ENCODE data around the gene PAQR9.

Gene PAQR9

DNA sequence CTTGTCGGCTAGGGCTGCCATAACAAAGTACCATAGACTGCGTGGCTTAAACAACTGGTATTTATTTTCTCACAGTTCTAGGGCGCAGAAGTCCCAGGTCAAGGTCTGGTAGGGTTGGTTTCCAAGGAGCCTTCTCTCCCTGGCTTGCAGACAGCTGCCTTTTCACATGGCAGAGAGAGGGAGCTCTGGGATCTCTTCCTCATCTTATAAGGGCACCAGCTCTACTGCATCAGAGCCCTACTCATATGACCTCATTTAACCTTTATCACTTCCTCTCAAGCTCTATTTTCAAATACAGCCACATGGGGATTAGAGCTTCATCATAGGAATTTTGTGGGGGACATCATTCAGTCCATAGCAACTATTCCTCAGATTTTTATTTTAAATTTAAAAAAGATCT lies 17.6 kb upstream of the PAQR9 start:
- DNase-seq = no peak

DNA sequence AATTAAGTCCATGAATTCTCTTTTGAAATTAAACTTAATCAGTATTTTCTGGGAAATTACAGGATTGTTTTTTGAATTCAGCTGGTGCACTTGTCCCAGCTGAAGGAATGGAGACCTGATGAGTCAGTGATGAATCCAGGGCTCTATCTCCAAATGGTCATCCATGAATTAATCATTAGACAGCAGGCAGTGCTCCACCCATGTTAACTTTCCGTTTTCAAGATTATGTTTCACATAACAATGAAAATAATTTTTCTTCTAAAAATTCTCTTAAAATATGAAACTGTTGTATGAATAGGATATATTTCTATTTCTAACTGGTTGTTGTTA lies 13.9 kb upstream of the PAQR9 start:
- no peak for DNase-seq

DNA sequence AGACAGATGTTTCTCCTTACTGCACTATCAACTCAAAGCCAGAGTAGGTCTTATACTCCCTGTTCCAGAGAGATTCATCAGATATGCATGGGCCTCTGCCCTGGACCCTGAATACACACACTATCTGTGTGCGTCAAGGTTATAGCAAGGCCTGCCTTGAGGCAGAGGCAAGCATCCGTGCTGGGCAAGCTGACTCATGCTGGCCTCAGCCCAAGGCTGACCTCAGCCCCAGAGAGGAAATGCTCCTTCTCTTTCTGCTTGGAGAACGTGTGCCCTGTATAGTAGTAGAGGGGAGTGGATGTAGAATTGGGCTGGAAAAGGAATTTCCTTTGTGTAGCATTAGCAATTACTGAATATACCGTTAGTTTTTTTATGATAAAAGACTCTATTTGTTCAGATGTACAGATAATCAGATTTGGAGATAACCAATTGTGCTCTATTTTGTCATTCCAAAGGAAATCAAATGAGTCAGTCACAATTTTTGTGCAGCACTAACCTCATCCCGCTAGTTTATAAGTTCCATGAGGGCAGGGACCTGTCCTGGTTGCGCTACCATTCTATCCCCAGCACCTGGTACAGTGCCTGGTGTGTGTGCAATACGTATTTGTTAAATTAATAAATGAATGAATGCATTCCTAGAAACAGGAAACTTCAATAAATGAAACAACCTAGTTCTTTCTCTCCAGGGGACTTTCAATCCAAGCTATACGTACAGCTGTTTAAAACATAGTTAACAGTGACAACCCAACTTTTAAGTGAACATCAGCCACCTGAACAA lies 13.3 kb upstream of the PAQR9 start:
- DNase-seq = no peak

DNA sequence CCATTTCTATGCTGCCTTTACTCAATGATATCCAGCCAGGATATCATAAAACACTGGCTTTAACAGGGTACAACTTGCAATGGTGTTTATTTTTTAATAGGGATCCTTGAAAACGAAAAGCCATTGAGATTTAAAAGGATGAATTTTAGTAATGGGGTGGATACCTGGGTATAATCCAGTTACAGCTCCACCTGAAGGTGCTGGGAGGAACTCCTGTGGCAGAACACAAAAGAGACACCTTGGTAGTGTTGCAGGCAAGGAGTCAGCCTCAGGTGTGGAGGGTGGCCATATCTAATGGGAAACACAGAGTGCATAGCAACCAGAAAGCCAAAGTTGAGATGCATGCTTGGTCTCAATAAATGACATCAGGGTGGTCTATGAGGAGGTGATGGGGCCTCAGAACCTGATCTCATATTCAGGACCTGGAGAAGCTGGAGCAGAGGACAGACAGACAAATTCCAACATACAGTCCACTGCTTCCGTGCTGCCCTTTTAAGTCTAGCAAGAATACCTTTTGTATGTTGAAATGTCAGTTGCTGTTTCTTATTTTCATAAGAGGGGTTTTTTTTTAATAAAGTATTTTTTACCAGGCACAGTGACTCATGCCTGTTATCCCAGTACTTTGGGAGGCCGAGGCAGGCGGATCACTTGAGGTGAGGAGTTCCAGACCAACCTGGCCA lies 12.0 kb upstream of the PAQR9 start:
- DNase-seq = no peak

DNA sequence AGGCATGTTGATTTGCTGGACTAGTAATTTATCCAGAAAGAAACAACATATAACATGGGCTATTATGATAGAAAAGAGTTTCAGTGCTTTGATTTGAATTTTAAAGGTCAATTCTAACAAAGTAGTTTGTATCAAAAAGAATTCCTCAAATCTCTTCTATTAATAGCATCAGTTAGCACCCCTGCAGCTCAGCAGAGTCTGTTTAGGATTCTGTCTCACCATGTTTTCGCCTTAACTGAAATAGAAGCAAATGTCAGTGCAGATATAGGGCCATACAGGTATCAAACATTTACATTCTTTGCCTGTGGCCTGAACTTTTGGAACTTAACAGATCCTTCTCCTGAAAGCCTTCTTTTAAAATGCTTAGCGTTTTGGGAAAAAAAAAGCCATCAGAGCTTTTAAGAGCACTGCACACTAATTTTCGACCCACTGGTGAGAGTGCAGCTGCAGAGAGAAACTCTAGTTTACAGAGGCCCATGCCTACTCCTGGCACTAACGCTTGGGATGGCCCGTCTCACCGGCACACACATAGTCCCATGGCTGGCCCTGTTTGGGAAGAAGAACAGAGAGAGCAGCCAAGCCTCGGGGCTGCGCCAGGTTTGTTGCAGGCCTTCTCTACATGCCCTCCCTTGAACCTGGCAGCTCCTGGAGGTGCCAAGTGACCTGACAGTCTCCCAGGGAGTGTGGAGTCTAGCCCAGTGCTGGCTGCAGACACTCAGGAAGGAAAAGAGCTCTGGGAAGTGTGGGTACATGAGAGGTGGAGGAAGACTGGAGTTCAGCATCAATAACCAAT lies 9.9 kb upstream of the PAQR9 start:
- DNase-seq = no peak

DNA sequence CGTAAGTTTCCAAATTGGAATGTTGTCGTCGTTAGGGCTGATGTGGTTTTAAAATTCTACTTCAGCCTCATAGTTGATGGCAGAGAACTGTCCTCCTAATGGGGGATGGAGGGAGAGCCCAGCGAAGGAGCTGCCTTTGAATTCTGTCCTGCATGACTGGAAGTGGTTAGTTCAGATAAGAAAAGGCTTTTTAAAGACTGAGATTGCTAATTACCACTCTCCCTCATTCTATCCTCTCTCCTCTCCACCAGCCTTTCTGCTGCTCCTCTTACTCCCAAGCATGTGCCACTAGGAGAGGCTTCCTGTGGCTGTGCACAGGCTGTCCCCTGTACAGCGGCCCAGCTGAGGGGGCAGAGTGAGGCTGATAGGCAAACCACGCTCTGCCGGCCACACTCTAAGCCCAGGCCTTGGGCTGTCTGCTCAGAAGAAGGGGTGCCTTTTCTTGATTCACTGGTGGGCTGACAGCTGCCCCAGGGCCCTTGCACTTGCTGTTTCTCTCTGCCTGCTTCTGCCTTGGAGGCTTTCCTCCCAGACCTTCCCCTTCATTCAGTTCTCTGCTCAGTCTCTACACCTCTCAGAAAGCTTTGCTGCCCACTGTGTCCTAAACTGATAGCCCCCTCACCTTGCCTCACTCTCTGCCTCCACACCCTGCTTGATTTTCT lies 8.7 kb upstream of the PAQR9 start:
- no peak for DNase-seq

DNA sequence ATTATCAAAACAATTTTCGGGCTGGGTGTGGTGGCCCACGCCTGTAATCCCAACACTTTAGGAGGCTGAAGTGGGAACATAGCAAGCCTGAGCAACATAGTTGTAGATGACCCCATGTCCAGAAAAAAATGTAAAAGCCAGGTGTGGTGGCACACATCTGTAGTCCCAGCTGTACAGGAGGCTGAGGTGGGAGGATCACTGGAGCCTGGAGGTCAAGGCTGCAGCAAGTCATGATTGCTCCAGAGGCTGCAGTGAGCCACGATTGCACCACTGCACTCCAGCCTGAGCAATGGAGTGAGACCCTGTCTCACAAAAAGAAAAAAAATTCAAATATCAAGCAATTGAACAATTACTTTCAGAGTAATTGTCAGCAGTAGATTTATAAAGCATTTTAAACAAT lies 8.0 kb upstream of the PAQR9 start:
- no peak for DNase-seq

DNA sequence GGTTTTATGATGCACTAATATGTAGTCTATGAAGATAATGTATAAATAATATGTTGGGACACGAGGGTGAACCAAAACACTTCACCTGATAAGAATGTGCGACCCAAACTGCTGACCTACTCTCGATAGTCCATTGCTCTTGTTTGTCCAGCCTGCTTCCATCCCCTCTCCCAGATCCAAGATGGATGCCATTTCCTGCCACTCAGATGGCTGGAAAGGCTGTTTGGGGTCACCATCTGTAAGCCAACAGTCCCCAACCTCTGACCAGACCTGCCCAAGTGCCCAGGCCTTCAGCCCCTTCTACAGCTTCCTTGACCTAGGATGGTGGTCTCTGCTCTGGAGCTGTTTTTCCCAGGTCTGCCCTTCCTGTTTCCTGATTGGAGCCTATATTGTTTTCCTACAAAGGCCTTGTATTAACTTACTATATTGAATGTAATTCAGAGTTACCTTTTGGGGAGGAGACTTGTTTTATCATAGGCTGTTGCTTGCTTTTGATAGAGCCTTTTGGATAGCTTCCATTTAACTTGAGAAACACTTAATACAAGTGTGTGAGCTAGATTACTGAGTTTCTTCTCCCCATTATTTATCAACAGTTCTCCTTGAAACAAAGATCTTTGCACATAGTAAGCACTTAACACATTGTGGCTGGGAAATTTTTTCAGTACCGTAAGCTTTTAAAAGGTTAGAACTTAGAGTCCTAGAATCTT lies 5.0 kb upstream of the PAQR9 start:
- DNase-seq = no peak

DNA sequence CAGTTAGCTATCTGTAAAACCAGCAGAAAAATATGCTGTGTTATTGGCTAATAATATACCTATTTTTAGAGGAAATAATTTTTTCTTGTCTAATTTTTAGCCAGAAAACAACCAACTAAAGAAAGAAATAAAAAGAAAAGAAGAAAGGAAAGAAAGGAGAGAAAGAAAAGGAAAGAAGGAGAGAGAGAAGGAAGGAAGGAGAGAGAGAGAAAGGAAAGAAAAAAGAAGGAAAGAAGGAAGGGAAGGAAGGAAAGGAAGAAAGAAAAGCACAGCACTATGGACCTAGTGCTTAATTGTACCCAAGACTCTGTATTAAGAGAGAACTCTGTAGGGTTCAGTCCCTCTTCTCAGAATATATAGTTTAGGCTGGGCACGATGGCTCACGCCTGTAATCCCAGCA lies 3.3 kb upstream of the PAQR9 start:
- no peak for DNase-seq

DNA sequence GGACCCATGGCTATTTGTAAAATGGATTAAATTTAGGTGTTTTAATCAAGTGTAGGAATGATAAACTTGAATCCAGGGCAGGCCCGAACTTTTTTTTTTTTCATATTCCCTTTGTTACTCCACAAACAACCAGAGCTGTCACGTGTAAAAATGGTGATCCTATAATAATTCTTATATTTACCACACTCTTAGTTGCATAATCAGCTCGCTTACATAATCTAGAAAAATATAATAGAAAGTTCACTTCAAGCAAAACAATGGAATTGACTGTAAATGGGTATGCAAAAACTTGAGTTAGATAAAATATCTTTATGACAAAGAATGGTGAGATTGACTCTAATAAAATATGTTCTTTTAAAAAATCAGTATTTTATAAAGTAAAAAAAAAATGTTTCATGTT lies 2.1 kb upstream of the PAQR9 start:
- no peak for DNase-seq

DNA sequence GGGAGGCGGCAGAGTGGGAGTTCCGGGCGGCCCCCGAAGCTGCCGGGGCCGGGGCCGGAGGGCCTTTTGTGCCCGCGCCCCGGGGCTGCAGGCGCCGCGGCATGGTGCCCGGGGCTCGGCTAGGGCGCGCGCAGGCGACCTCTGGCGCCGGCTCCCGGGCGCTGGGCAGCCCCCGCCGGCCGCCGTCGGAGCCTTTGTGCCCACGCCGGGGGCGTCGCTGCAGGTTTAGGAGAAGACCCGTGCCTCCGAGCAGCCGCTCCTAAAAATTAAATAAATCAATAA lies 299 bp downstream of the PAQR9 start:
- no peak for DNase-seq

DNA sequence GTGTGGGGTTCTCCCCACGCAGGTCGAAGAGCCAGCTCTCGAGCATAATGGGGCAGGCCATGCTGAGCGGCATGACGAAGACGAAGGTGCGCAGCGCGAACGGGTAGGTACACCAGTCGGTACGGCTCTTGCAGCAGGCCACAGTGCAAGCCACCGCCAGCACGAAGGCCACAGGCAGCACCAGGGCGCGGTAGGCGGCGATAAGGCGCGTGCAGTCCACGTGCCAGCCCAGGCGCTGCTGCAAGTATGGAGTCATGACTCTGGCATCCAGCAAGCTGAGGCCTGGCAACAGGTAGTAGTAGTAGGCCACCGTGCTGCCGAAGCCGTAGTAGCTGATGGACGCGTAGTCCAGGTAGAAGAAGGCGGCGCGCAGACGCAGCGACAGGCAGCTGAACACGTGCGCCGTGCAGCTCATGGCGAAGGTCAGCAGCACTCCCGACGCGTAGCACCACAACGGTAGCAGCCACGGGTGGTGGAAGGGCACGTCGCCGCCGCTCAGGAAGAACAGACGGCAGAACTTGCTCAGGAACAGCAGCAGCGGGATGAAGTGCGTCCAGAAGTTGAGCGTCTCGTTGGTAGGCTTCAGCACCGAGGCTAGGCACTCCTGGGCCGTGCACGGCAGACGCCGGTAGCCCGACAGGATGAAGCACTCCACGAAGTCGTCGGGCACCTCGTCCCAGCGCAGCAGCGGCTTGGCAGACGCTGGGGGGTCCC lies 797 bp downstream of the PAQR9 start:
- DNase-seq = no peak

DNA sequence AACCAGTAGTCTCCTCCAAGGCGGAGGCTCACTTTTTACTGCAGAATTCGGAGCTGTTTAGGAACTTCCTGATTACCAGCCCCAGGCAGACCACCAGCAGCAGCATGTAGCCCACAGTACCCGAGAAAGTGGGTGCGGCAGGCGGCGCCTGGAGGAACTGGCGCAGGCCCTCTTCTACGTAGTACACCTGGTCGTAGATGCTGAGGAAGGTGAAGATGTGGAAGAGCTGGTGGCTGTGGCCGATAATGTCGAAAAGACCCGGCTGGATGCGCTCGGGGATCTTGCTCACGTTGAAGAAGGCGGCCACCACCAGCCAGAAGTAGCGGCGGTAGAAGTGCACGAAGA lies 1.3 kb downstream of the PAQR9 start:
- no peak for DNase-seq

DNA sequence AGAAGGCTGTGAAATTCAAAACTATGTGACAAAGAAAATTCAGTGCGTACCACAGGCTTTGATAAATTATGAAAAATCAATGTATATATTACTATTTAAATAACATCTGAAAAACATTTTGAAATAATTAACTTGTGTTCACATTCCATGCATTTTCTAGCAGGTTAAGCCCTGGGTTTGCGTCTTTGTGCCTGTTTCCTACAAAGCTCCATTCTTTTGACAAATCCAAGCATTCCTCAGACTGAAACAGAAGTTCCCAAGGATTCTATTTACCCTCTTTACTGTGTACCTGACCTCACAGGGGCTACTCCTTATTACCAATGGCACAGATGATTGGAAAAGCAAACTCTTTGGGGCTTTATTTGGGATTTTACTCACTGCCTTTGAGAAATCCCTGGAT lies 1.9 kb downstream of the PAQR9 start:
- DNase-seq = no peak

DNA sequence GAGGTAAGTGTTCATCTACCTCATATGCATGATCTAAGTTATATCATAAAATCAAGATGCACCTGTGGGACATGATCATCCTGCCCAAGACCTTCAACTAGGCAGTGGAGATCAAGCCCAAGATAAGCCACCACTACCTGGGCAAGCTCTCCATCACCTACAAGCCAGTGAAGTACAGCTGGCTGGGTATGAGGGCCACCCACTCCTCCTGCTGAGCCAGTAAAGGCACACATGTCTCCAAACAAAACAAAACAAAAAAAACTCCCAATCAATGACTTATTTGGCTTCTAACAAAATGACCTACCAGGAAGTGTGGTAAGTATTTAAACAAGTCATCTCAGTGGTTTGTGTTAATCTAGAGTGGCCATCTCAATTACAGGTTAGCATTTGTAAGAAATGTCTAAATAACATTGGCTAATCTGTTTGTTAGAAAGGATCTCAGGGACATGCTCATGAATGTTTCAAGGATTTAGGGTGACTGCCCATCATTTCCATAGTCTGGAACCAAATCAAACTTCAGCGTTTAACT lies 3.1 kb downstream of the PAQR9 start:
- no peak for DNase-seq

DNA sequence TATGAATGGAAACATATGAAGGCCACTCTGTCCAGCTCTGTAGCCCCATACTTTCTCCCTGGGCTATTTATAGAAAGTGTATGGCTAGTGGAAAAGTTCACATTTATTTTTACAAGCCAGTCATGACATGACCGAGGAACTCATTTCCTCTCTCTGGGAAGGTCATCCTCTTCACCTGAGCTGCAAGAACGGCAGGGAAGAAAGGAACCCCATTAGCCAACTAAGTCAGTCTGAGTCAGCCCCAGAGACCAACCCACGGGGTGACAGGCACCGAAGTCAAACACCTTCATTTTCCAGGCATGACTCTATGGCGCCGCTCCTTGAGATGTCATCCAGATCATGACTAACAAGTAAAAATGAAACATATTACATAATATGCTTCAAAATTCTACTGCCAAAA lies 4.8 kb downstream of the PAQR9 start:
- DNase-seq = peak; percentile 69

DNA sequence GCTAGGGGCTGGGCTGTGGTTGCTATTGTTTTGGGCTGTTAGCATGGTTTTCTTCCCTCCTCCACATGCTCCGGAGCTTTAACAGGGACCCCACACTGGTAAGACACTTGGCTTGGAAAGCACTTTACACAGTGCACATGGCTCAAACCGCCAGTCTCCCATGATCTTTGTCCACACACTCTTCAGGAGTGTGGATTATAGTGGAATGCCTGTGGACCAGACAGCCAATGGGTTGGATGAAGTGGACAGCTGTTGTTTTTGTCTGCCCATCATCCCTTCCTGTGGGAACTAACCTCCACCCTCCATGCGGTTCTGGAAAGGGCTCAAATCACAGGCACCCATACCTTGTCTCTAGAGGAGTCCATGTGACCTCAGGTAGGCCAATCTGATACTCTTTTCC lies 10.0 kb downstream of the PAQR9 start:
- DNase-seq = no peak

DNA sequence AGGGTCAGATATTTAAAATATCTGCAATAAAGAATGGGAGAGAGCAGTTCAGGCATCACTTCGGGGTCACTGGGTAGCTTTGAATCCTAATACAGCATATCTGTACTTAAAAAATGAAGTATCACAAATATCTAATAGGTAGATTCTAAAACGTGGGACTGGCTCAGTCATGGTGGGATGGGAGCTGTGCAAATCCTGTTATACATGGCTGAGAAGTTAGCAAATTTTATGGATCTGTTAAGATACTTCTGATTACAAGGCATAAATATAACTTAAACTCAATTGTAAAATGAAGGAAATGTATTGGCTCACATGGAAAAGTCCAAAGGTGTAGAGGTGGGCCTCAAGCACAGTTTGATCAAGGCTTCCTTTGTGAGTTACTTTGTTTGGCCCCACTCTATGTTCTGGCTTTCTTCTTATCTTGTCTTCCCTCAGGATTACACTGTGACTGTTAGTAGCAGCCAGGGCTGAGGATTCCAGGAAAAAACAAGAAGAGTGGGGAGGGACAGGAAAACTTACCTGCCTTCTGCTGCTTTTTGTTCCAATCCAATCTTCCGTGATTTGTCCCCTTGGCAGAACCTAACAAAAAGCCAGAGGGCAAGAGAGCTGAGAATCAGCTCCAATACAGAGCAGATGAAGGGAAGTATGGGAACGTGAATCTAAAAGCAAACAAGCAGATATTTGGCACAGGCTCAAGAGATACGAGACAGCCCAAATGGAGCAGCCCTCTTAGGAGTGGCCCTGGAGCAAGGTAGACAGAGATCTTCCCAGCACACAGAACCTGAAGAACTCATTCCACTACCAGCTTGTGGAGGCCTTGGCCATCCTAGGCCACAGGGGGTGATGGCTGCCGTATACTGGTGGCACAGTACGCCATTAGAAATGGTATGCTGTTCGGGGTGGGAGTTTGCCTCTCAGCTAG lies 10.9 kb downstream of the PAQR9 start:
- no peak for DNase-seq

DNA sequence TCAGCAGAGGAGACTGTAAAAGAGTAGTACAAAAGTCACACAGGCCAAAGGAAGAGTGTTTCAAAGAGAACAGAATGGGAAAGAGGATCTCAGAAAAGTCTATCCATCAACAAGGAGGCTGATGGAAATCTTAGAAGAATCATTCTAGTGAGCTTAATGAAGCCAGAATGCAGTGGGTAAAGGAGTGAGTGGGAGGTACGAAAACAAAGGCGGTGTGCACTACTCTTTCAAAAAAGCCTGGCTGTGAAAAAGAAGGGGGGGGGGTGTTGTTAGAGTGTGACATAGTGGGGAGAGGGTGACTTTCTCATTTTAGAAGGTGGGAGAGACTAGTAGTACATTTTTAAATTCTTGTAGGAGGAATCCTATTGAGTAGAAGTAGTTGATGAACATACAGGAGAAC lies 11.7 kb downstream of the PAQR9 start:
- DNase-seq = no peak

DNA sequence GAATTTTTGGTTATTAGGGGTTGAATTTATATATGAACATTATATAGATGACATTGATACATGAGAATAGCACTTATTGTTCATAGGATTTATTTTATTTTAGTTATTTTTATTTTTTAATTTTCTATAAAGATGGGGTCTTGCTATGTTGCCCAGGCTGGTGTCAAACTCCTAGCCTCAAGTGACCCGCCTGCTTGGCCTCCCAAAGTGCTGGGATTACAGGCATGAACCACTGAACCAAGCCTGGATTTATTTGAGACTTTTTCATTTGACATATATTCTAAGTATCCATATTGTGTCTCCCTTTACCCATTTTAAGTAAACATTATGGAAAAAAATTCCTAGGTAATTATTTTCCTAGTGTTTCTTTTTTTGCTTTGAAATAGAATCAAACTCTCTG lies 12.5 kb downstream of the PAQR9 start:
- DNase-seq = no peak
